Ovary (tissue), 9 donors: Measurements from ENCODE around the gene AOX1. TPM values are rescaled to one million over a fixed set of nuclear protein-coding genes. Genes with fewer than 3 reads are reported as not detected.

Experiments
- DNase-seq, 5 donors: peaks; one replicate each; pipeline ENCODE4 v3.0.0-alpha.2; 2019 to 2020
- H3K27ac ChIP-seq, 2 donors: fragments of 200-600 bp; one replicate each; pipeline versions ENCODE4 v1.5.1 to v1.8.0; 2019 to 2022
- H3K27me3 ChIP-seq: fragments of 200-600 bp; one replicate; pipeline ENCODE4 v1.8.0; 2022
- H3K36me3 ChIP-seq: fragments of 200-600 bp; sonication (generic); one replicate; pipeline ENCODE4 v1.5.1; 2019
- H3K4me1 ChIP-seq: one replicate; pipeline ENCODE4 v1.8.1; 2013; ENCODE audit warnings: mild to moderate bottlenecking, moderate library complexity; ENCODE audit not compliant: insufficient read depth
- H3K4me3 ChIP-seq: fragments of 200-600 bp; sonication (generic); one replicate; pipeline ENCODE4 v1.5.1; 2017
- H3K9me3 ChIP-seq, 2 donors: fragments of 200-600 bp in 1 of 2; sonication (generic) in 1 of 2; one replicate each; pipeline versions ENCODE4 v1.5.1 to v1.8.1; 2013 to 2019; ENCODE audit warnings: mild to moderate bottlenecking in 1 of 2, moderate library complexity in 1 of 2
- CTCF ChIP-seq, 3 donors: fragments of 450-650 bp in 2 of 3; fragments of 200-600 bp in 1 of 3; IDR thresholded peaks; one replicate each; pipeline versions ENCODE4 v1.5.1 to v1.8.0; 2016 to 2022; ENCODE audit warnings: antibody characterized with exemption in 3 of 3, mild to moderate bottlenecking in 1 of 3
- EP300 ChIP-seq: sonication (generic); formaldehyde crosslinking; IDR thresholded peaks from one replicate; pipeline ENCODE4 v1.6.1; 2017; ENCODE audit warnings: antibody characterized with exemption
- POLR2A ChIP-seq: fragments of 450-650 bp; IDR thresholded peaks from one replicate; pipeline ENCODE4 v1.6.1; 2017; ENCODE audit warnings: antibody characterized with exemption, mild to moderate bottlenecking, moderate library complexity
- WGBS, 3 donors: extraction: QIAGEN DNeasy Blood & Tissue Kit in 1 of 3; methylation state at CpG; one replicate each; pipeline versions ENCODE4 v1.1.5 to v1.1.7; 2013 to 2017; 5-methylcytosine and 5-hydroxymethylcytosine counted together
- intact Hi-C, 4 donors: fragments of 100-400 bp; cut with DNase I; formaldehyde crosslinking; loops; one replicate each; pipeline versions ENCODE4 v1.11.0 to v1.15.1; 2022 to 2023
- polyA plus RNA-seq, 2 donors: library from polyadenylated mRNA; stranded (reverse); fragments of 200-250 nt in 1 of 2; fragments of 350-450 nt in 1 of 2; fragmentation: Illumina TruSeq in 1 of 2; extraction: RNeasy Lipid Tissue Mini Kit (QIAGEN cat#74804) in 1 of 2; gene quantifications; one replicate each; pipeline ENCODE4 v1.2.3, GENCODE V29; 2013 to 2014
- total RNA-seq, 7 donors: library from RNA; depleted of rRNA in 2 of 7; stranded (reverse); fragments of >200 nt in 2 of 7; fragmentation: NEBNext Ultra II Directional in 3 of 7; extraction: Animal tissue kit (Norgen Biotek cat#: 25700) in 3 of 7; gene quantifications; one replicate each; pipeline versions ENCODE4 v1.1.0 to v1.2.4, GENCODE V29; 2016 to 2023
- donor health status: DM: no; HTN: no; CAD: no; lungs with moderate emphysema.
- donor health status: DM: no; HTN: no; CAD: no.
- donor health status: Bipolar disorder and iron deficiency.
- donor health status: DM: yes; HTN: yes; CAD: no.
- donor health status: DM: no; HTN: no; CAD: no.
- donor health status: DM: yes; HTN: yes; CAD: no.

The AOX1 gene
- total and polyA plus RNA-seq, 9 donors, result 29.1 to 105 (median 67.2) TPM

- Histone ChIP-seq H3K4me3 (no peak overlapping the region), H3K27me3 (no peaks in the 10 kb centered on the region), H3K4me1 (peaks cover 16% of the 10 kb centered on the region), H3K27ac (peak overlapping the region in 1 of 2 donors; percentile 75), H3K9me3 (no peaks in the 10 kb centered on the region), H3K36me3 (no peaks in the 10 kb centered on the region)
- TF ChIP-seq POLR2A (no peak), EP300 (no peak), CTCF (IDR thresholded peaks at IDR 0.05) (no peak)
- intact Hi-C loops, result loop anchor here in 1 of 4 donors (5.0 kb wide), 1 partner anchor 84 kb away; no protein-coding TSS in a partner anchor
- 15 to 23% (median 20%) methylated on average over 3 of the region's 3 CpGs for WGBS, 3 donors
- peak in 2 of 5 donors; percentile 14 to 23 for DNase-seq
Observed at GRCh38 chr2:200618590-200619021, 32.8 kb downstream of the AOX1 start.

- Histone ChIP-seq H3K9me3 (no peaks in the 10 kb centered on the region), H3K4me1 (peaks cover 16% of the 10 kb centered on the region), H3K36me3 (no peaks in the 10 kb centered on the region), H3K4me3 (no peak overlapping the region), H3K27ac (peak overlapping the region in 1 of 2 donors; percentile 75), H3K27me3 (no peaks in the 10 kb centered on the region)
- intact Hi-C loops, result loop anchor here in 1 of 4 donors (5.0 kb wide), 1 partner anchor 83 kb away; no protein-coding TSS in a partner anchor
- no peak for TF ChIP-seq CTCF (IDR thresholded peaks at IDR 0.05)
- peak in 2 of 5 donors; percentile 22 to 28 for DNase-seq
- WGBS, 3 donors, result 44 to 51% (median 44%) methylated on average over 2 of the region's 2 CpGs
Observed at GRCh38 chr2:200619279-200619678, 33.5 kb downstream of the AOX1 start.

GRCh38 chr2:200620606-200621390, 35.0 kb downstream of the AOX1 start:
- Histone ChIP-seq H3K4me3 (no peak overlapping the region), H3K4me1 (peaks cover 16% of the 10 kb centered on the region), H3K27ac (no peak overlapping the region), H3K36me3 (no peaks in the 10 kb centered on the region), H3K27me3 (no peaks in the 10 kb centered on the region), H3K9me3 (no peaks in the 10 kb centered on the region)
- no peak for DNase-seq
- TF ChIP-seq EP300 (no peak), CTCF (IDR thresholded peaks at IDR 0.05) (no peak), POLR2A (no peak)
- WGBS, 3 donors, result 85 to 92% (median 88%) methylated on average over 7 of the region's 7 CpGs
- intact Hi-C loops, result no loop called here

GRCh38 chr2:200622106-200622505, 36.3 kb downstream of the AOX1 start:
- Histone ChIP-seq H3K27me3 (no peaks in the 10 kb centered on the region), H3K4me1 (peaks cover 13% of the 10 kb centered on the region), H3K36me3 (no peaks in the 10 kb centered on the region), H3K4me3 (no peak overlapping the region), H3K9me3 (no peaks in the 10 kb centered on the region), H3K27ac (no peak overlapping the region)
- DNase-seq, result no peak
- TF ChIP-seq POLR2A (no peak), EP300 (no peak), CTCF (IDR thresholded peaks at IDR 0.05) (no peak)
- WGBS, 3 donors, result 26 to 48% (median 36%) methylated on average over 1 of the region's 1 CpG
- intact Hi-C loops, result no loop called here
